ENCODE results near the gene MVB12B. TPM values are rescaled to one million over a fixed set of nuclear protein-coding genes. Genes with fewer than 3 reads are reported as not detected.

MVB12B gene
- total RNA-seq, 1 donor: 9.4 TPM

GRCh38 chr9:126504086-126504976, 177.7 kb downstream of the MVB12B start:
- Histone ChIP-seq H3K4me3 (ENCODE audit: low read length) (no peak overlapping the region), H3K9me3 (ENCODE audit: low read depth, low read length) (no peaks in the 10 kb centered on the region), H3K4me1 (ENCODE audit: insufficient read depth, low read length) (peaks cover 14% of the 10 kb centered on the region), H3K27me3 (ENCODE audit: insufficient read depth, low read length) (peaks cover 3% of the 10 kb centered on the region)

GRCh38 chr9:126504977-126505455, 178.4 kb downstream of the MVB12B start:
- no peaks in the 10 kb centered on the region for H3K9me3 ChIP-seq (ENCODE audit: low read depth, low read length)
- no peak overlapping the region for H3K4me3 ChIP-seq (ENCODE audit: low read length)
- peaks cover 3% of the 10 kb centered on the region for H3K27me3 ChIP-seq (ENCODE audit: insufficient read depth, low read length)
- peaks cover 7% of the 10 kb centered on the region for H3K4me1 ChIP-seq (ENCODE audit: insufficient read depth, low read length)

- peaks cover 5% of the 10 kb centered on the region for H3K4me1 ChIP-seq (ENCODE audit: insufficient read depth, low read length)
- no peak overlapping the region for H3K4me3 ChIP-seq (ENCODE audit: low read length)
- H3K27me3 ChIP-seq (ENCODE audit: insufficient read depth, low read length): no peaks in the 10 kb centered on the region
- no peaks in the 10 kb centered on the region for H3K9me3 ChIP-seq (ENCODE audit: low read depth, low read length)
These were observed 179.2 kb downstream of the MVB12B start for GRCh38 chr9:126505697-126506346.

DNA sequence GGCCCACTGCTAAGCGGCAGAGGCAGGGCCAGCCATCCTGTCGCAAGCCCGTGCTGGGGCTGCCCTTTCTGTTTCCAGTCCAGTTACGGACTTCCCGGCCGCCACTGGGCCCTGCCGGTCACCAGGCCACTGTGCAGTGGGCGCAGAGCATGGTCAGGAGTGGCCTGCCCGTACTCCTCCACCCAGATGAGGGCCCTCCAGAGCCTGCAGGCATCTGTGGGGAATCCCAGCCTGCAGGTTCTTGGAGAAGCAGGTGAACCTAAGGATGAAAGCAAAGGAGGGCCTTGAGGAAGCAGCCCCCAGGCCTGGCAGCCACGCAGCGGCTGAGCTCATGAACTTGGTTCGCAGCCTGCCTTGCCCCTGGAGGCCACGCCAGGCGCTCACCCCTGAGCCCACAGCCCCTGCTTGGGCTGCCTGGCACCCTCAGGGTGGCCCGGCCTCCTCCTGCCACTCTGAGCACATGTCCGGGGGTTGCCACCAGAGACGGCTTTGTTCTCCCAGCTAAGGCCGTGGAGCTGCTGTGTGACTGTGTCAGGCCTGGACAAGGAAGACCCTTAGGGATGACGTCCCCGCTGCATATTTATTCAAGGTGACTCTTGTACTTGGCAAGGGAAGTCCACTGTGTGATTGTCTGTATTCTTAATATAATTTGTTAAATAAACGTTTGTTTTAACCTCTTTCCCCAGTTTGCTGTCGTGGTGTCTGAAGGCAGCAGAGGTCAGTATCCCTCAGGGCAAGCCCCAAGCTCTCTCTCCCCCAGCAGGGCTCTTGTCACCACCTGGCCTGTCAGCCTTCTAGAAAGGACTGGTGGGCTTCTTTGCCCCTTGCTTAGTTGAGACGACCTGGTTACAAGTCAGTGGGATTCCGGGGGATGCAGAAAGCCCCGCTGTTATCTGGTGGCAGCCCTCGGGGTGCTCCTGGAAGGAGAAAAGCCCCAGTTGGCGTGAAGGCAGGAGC, 180.0 kb downstream of the MVB12B start:
- Histone ChIP-seq H3K4me3 (ENCODE audit: low read length) (no peak overlapping the region), H3K9me3 (ENCODE audit: low read depth, low read length) (no peaks in the 10 kb centered on the region)

DNA sequence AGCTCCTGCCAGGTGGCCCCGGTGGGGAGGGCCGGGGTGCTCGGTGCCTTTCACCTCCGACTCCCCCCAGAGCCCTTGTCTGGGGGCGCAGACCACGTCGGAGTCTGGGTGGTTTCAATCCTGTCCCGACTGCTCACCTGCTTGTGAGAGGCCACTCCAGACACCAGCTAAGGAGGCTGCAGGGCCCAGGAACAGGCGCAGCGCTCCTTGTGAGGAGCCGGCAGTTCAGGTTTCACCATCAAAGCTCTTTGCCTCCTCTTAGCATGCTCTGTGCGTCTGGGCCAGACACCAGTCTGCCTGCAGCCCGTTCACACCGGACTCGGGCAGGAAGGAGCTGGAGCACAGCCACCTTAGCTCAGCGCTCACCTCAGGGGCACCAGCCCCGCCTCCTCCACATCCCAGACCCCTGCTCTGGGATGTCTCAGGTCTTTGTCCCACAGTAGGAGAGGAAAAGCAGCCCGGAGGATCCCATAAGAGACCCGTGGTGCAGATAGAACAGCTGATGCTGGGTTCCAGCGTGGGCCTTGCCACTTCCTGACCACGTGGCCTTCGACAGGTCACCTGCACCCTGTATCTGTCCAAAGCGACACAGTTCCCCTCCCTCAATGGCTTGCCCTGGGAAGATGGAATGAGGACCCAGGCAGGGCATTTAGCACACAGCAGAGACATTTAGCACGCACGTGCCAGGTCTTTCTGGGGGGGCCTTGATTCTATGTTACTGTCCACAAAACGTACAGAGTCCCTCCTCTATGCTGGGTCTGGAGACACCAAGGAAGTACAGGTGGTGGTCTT, 180.9 kb downstream of the MVB12B start:
- H3K27me3 ChIP-seq (ENCODE audit: insufficient read depth, low read length): no peaks in the 10 kb centered on the region
- H3K9me3 ChIP-seq (ENCODE audit: low read depth, low read length): no peaks in the 10 kb centered on the region
- no peak overlapping the region for H3K4me3 ChIP-seq (ENCODE audit: low read length)
- no peaks in the 10 kb centered on the region for H3K4me1 ChIP-seq (ENCODE audit: insufficient read depth, low read length)

More for the DNA sequence above, 180.0 kb downstream of the MVB12B start:
- Histone ChIP-seq H3K27me3 (ENCODE audit: insufficient read depth, low read length) (no peaks in the 10 kb centered on the region), H3K4me1 (ENCODE audit: insufficient read depth, low read length) (no peaks in the 10 kb centered on the region)

GRCh38 chr9:126508171-126508591, 181.6 kb downstream of the MVB12B start:
- H3K9me3 ChIP-seq (ENCODE audit: low read depth, low read length): no peaks in the 10 kb centered on the region
- peaks cover 2% of the 10 kb centered on the region for H3K27me3 ChIP-seq (ENCODE audit: insufficient read depth, low read length)
- H3K4me1 ChIP-seq (ENCODE audit: insufficient read depth, low read length): no peaks in the 10 kb centered on the region
- H3K4me3 ChIP-seq (ENCODE audit: low read length): no peak overlapping the region

DNA sequence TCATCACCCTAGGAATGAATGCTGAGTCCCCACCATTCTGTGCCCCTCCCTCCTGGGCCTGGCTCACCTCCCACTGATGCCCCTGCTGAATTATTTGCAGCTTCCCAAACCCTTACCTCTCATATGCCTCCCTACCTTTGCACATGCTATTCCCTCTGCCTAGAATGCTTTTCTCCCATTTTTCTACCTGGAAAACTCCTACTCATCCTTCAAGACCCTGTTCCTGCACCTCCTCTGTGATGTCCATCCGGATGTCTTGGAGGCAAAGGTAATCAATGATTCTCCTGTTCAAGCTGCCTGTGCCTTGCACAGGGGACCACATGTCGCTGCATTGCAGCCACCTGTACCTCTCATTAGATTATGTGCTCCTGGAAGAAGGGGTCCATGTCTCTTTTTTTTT, 182.3 kb downstream of the MVB12B start:
- Histone ChIP-seq H3K9me3 (ENCODE audit: low read depth, low read length) (no peaks in the 10 kb centered on the region), H3K4me3 (ENCODE audit: low read length) (no peak overlapping the region), H3K27me3 (ENCODE audit: insufficient read depth, low read length) (peaks cover 9% of the 10 kb centered on the region), H3K4me1 (ENCODE audit: insufficient read depth, low read length) (peaks cover 6% of the 10 kb centered on the region)

- no peaks in the 10 kb centered on the region for H3K9me3 ChIP-seq (ENCODE audit: low read depth, low read length)
- no peak overlapping the region for H3K4me3 ChIP-seq (ENCODE audit: low read length)
- H3K27me3 ChIP-seq (ENCODE audit: insufficient read depth, low read length): peaks cover 9% of the 10 kb centered on the region
- peaks cover 14% of the 10 kb centered on the region for H3K4me1 ChIP-seq (ENCODE audit: insufficient read depth, low read length)
These were observed 183.1 kb downstream of the MVB12B start for GRCh38 chr9:126509718-126510117.

DNA sequence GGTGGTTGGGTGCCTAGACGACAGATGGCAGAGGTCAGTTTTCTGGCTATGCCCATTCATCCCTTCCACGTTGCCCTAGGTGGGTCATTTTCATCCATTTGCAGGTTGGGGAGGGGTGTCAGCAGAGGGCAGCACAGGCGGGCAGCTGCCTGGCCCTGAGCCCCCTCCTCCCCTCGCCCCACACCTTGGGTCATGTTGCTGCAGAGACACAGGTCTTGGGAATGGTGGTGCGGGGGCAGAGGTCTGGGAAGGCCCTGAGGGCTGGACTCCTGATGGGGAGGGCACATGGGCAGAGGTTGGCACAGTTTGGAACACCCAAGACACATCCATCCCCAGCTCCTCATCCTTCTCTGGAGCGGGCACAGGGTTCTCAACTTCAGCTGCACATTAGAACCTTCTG, 183.9 kb downstream of the MVB12B start:
- no peak overlapping the region for H3K4me3 ChIP-seq (ENCODE audit: low read length)
- peaks cover 9% of the 10 kb centered on the region for H3K27me3 ChIP-seq (ENCODE audit: insufficient read depth, low read length)
- H3K9me3 ChIP-seq (ENCODE audit: low read depth, low read length): no peaks in the 10 kb centered on the region
- H3K4me1 ChIP-seq (ENCODE audit: insufficient read depth, low read length): peaks cover 14% of the 10 kb centered on the region

DNA sequence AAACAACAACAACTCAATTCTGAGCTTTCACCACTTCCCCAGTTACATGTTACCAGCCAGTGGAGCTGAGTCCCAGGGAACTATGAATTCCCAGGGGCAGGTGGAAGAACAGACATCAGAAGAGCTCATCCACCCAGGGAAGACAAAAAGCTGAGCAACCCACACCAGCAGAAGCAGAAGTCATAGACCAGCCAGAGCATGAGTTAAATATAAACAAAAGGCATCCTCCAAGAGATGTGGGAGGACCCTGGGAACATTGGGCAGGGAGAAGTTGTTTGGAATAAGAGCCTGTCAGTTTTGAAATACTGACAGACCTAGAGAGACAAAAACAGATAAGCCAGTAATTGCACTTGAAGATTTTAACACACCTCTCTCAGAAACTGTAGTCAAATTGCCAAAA, 184.8 kb downstream of the MVB12B start:
- H3K4me1 ChIP-seq (ENCODE audit: insufficient read depth, low read length): peaks cover 21% of the 10 kb centered on the region
- H3K9me3 ChIP-seq (ENCODE audit: low read depth, low read length): no peaks in the 10 kb centered on the region
- no peak overlapping the region for H3K4me3 ChIP-seq (ENCODE audit: low read length)
- peaks cover 9% of the 10 kb centered on the region for H3K27me3 ChIP-seq (ENCODE audit: insufficient read depth, low read length)

DNA sequence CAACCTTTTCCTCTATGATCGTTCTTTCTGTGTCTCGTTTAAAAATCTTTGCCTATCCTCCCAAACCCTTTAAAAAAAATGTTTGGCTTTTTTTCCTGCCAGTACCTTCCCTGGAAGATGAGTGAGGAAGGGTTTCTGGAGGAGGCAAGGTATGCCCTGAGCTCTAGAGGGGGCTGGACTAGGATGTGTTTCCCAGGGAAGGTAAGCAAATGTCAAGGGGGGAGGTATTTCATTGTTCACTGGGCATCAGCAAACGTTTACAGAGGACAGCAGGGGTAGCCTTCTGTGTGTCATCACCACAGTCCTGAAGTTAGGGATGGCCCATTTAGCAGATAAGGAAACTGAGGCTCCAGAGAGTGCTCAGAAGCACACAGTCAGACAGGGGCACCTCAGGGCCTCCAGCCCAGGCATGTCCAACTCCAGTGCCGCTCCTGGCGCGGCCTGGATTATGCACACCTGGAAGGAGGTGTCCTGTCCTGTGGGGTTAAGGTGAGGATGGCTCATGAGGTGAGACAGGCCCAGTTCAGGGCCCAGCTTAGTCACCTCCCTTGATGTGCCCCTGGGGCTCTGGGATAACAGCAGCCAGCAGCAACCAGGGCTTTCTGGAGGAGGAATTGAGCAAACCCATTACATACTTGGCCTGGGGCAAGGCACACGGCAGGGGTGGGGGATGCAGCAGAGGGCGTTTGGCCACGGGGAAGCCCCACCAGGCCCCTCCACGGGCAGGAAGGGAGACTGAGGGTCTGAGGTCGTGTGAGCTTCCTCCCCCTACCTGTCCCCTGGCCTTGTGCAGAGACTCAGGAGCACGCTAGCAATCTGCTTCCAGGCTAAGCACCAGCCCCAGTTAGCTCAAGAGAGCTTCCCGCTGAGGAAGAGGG, 186.8 kb downstream of the MVB12B start:
- H3K9me3 ChIP-seq (ENCODE audit: low read depth, low read length): no peaks in the 10 kb centered on the region
- H3K4me1 ChIP-seq (ENCODE audit: insufficient read depth, low read length): peaks cover 40% of the 10 kb centered on the region
- H3K27me3 ChIP-seq (ENCODE audit: insufficient read depth, low read length): peaks cover 12% of the 10 kb centered on the region
- no peak overlapping the region for H3K4me3 ChIP-seq (ENCODE audit: low read length)

GRCh38 chr9:126514037-126514821, 187.6 kb downstream of the MVB12B start:
- Histone ChIP-seq H3K4me1 (ENCODE audit: insufficient read depth, low read length) (peaks cover 41% of the 10 kb centered on the region), H3K27me3 (ENCODE audit: insufficient read depth, low read length) (peaks cover 12% of the 10 kb centered on the region), H3K4me3 (ENCODE audit: low read length) (no peak overlapping the region), H3K9me3 (ENCODE audit: low read depth, low read length) (no peaks in the 10 kb centered on the region)
